Progenitor cell of endocrine pancreas (in vitro differentiated cells): ENCODE data around the gene CHIC2. TPM values are rescaled to one million over a fixed set of nuclear protein-coding genes. Genes with fewer than 3 reads are reported as not detected.

ENCODE experiments used
- DNase-seq: peaks from one replicate; pipeline ENCODE4 v3.0.0; 2021; ENCODE audit warnings: low spot score; ENCODE audit not compliant: unreplicated experiment
- H3K27ac Mint-ChIP-seq: 2 replicates; pipeline ENCODE4 v1.8.0; 2021; ENCODE audit warnings: mild to moderate bottlenecking, moderate library complexity, mixed read lengths
- H3K27me3 Mint-ChIP-seq: 2 replicates; pipeline ENCODE4 v1.8.0; 2021; ENCODE audit warnings: mixed read lengths
- H3K36me3 Mint-ChIP-seq: 2 replicates; pipeline ENCODE4 v1.8.0; 2022; ENCODE audit warnings: mixed read lengths; ENCODE audit not compliant: insufficient read depth
- H3K4me1 Mint-ChIP-seq: 2 replicates; pipeline ENCODE4 v1.8.0; 2021; ENCODE audit warnings: low read depth, mixed read lengths
- H3K4me3 Mint-ChIP-seq: 2 replicates; pipeline ENCODE4 v1.8.0; 2021; ENCODE audit warnings: low read depth, mild to moderate bottlenecking, moderate library complexity, mixed read lengths
- H3K9me3 Mint-ChIP-seq: 2 replicates; pipeline ENCODE4 v1.8.0; 2021; ENCODE audit warnings: low read depth, mixed read lengths
- total RNA-seq: library from RNA; stranded (reverse); gene quantifications from 2 replicates; pipeline ENCODE4 v1.2.1, GENCODE V29; 2021
- TF ChIP-seq, protein P1 (sequence below): fragments of 200-600 bp; sonication (generic); IDR thresholded peaks from one replicate; pipeline ENCODE4 v1.5.0; 2021; ENCODE audit warnings: antibody characterized with exemption, mild to moderate bottlenecking; ENCODE audit not compliant: unreplicated experiment

CHIC2 gene
- total RNA-seq, 1 donor from 2014 or later: 15.6 TPM

DNA sequence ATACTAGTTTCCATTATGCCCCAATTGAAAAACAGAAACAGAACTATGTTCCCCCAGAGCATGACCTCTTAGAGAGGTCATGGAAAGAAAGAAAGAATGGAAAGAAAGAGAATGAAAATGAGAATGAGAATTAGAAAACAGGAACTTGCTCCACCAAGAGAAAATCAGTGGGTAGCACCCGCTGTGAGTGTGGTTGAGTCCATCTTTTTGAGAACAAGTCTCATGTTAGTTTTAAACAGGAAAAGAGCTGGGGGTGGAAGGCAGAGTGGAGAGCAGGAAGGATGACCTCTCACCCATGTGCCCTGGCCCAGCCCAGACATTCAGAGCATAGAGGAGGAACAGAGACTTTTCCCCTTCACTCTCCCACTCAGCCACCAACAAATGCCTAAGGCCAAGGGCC, 40.5 kb upstream of the CHIC2 start:
- TF ChIP-seq, protein P1, sequence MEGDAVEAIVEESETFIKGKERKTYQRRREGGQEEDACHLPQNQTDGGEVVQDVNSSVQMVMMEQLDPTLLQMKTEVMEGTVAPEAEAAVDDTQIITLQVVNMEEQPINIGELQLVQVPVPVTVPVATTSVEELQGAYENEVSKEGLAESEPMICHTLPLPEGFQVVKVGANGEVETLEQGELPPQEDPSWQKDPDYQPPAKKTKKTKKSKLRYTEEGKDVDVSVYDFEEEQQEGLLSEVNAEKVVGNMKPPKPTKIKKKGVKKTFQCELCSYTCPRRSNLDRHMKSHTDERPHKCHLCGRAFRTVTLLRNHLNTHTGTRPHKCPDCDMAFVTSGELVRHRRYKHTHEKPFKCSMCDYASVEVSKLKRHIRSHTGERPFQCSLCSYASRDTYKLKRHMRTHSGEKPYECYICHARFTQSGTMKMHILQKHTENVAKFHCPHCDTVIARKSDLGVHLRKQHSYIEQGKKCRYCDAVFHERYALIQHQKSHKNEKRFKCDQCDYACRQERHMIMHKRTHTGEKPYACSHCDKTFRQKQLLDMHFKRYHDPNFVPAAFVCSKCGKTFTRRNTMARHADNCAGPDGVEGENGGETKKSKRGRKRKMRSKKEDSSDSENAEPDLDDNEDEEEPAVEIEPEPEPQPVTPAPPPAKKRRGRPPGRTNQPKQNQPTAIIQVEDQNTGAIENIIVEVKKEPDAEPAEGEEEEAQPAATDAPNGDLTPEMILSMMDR: no peak
- H3K27me3 Mint-ChIP-seq: peaks cover 96% of the 10 kb centered on the region
- H3K4me3 Mint-ChIP-seq: no peak overlapping the region
- DNase-seq: no peak
- peaks cover 11% of the 10 kb centered on the region for H3K4me1 Mint-ChIP-seq
- H3K27ac Mint-ChIP-seq: no peak overlapping the region
- H3K9me3 Mint-ChIP-seq: no peaks in the 10 kb centered on the region
- H3K36me3 Mint-ChIP-seq: no peaks in the 10 kb centered on the region

DNA sequence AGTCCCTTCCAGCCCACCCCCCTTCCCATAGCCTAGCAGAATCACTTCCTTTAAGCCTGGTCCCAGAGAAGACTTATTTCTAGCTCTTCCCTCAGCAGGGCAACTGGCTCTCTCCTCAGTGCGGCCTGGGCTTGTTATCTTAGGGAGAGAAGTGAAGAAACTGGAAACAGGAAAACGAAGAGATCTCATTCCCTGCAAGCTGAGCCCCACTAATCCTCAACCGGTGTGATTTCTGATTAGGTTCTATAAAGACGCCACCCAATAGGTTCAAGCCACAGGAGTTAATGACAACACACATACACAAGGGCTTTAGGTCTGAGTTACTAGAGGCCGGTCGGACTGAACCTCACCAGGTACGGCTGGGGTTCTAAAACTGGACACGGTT, 38.8 kb upstream of the CHIC2 start:
- H3K4me3 Mint-ChIP-seq: peak overlapping the region; percentile 7
- H3K4me1 Mint-ChIP-seq: peaks cover 7% of the 10 kb centered on the region
- TF ChIP-seq, protein P1: no peak
- DNase-seq: no peak
- no peaks in the 10 kb centered on the region for H3K36me3 Mint-ChIP-seq
- H3K27ac Mint-ChIP-seq: peak overlapping the region; percentile 37
- no peaks in the 10 kb centered on the region for H3K9me3 Mint-ChIP-seq
- peaks cover 95% of the 10 kb centered on the region for H3K27me3 Mint-ChIP-seq

DNA sequence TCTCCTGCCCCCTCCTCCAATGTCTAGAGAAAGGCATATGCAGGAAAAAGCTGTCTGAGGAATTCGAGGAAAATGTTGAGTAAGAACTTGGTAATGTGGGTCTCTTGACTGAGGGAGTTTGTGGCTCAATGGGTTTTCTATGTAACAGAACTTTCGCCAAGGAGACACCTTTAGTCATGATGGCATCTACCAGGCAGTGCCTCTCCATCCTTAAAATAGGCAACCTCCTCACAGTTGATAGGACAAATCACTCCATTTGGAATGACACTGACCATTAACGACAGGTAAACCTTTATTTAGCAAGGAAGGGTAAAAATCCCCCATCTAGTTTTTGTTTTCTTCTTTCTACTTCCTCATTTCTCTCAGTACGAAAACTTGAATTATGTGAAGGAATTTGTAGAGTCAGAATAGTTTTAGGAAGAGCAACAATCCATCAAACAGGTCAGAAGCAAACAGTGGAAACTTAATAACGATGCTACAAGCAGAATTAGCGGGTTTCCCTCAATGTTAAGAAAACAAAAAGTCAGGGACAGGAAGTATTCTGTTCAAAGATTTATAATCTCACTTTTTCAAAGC, 38.2 kb upstream of the CHIC2 start:
- H3K36me3 Mint-ChIP-seq: no peaks in the 10 kb centered on the region
- no peak overlapping the region for H3K4me3 Mint-ChIP-seq
- peaks cover 7% of the 10 kb centered on the region for H3K4me1 Mint-ChIP-seq
- no peak overlapping the region for H3K27ac Mint-ChIP-seq
- TF ChIP-seq, protein P1: no peak
- no peaks in the 10 kb centered on the region for H3K9me3 Mint-ChIP-seq
- H3K27me3 Mint-ChIP-seq: peaks cover 95% of the 10 kb centered on the region
- no peak for DNase-seq

GRCh38 chr4:54101190-54102041, 37.0 kb upstream of the CHIC2 start:
- no peaks in the 10 kb centered on the region for H3K36me3 Mint-ChIP-seq
- no peak overlapping the region for H3K27ac Mint-ChIP-seq
- DNase-seq: no peak
- TF ChIP-seq, protein P1: no peak
- no peaks in the 10 kb centered on the region for H3K9me3 Mint-ChIP-seq
- H3K4me1 Mint-ChIP-seq: peaks cover 11% of the 10 kb centered on the region
- no peak overlapping the region for H3K4me3 Mint-ChIP-seq
- H3K27me3 Mint-ChIP-seq: peaks cover 95% of the 10 kb centered on the region

GRCh38 chr4:54100595-54101189, 36.3 kb upstream of the CHIC2 start:
- no peak overlapping the region for H3K27ac Mint-ChIP-seq

More at GRCh38 chr4:54100595-54101189, 36.3 kb upstream of the CHIC2 start:
- H3K36me3 Mint-ChIP-seq: no peaks in the 10 kb centered on the region
- H3K9me3 Mint-ChIP-seq: no peaks in the 10 kb centered on the region
- peaks cover 16% of the 10 kb centered on the region for H3K4me1 Mint-ChIP-seq
- H3K27me3 Mint-ChIP-seq: peaks cover 95% of the 10 kb centered on the region
- DNase-seq: no peak
- TF ChIP-seq, protein P1: no peak
- H3K4me3 Mint-ChIP-seq: no peak overlapping the region
